ENCODE data around the gene MOV10. TPM values are rescaled to one million over a fixed set of nuclear protein-coding genes. Genes with fewer than 3 reads are reported as not detected.

The MOV10 gene
- total RNA-seq, 3 donors from 2014 or later (not counting 1 experiment from before 2014, with no cell fraction given), result 87.9 to 124 (median 119) TPM

DNA sequence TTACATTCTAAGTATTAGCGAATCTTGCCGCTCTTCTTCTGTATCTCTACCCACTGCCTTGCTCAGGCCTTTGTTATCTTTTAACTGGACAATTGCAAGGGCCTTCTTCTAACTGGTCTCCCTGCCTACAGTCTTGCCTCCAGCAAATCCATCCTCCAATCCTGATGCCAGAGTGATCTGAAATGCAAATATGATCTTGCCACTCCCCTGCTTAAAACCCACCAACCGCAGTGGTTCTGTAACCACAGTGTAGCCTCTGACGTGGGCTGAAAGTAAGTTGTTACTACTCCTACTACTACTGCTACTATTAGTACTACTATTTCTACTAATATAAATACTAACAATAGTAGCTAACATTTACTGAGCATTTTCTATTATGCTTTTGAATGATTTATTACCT lies 12.4 kb downstream of the MOV10 start:
- no peaks in the 10 kb centered on the region for H3K9me3 ChIP-seq (ENCODE audit: control insufficient read depth, insufficient read depth, low read length)
- H3K4me3 ChIP-seq (ENCODE audit: low read length), result no peak overlapping the region
- Mint-ChIP-seq H3K36me3 (peaks cover 2% of the 10 kb centered on the region), H3K4me3 (no peak overlapping the region), H3K27ac (peak overlapping the region in 1 of 2 donors; percentile 6), H3K27me3 (ENCODE audit: low read depth in 2 of 2) (no peaks in the 10 kb centered on the region), H3K9me3 (no peaks in the 10 kb centered on the region), H3K4me1 (peaks cover 17 to 30% of the 10 kb centered on the region in 2 donors)
- peaks cover 26% of the 10 kb centered on the region for H3K36me3 ChIP-seq (ENCODE audit: control insufficient read depth, insufficient read depth, low read length)
- peak in 2 of 3 donors; percentile 54 to 55 for ATAC-seq
- TF ChIP-seq, protein P1, sequence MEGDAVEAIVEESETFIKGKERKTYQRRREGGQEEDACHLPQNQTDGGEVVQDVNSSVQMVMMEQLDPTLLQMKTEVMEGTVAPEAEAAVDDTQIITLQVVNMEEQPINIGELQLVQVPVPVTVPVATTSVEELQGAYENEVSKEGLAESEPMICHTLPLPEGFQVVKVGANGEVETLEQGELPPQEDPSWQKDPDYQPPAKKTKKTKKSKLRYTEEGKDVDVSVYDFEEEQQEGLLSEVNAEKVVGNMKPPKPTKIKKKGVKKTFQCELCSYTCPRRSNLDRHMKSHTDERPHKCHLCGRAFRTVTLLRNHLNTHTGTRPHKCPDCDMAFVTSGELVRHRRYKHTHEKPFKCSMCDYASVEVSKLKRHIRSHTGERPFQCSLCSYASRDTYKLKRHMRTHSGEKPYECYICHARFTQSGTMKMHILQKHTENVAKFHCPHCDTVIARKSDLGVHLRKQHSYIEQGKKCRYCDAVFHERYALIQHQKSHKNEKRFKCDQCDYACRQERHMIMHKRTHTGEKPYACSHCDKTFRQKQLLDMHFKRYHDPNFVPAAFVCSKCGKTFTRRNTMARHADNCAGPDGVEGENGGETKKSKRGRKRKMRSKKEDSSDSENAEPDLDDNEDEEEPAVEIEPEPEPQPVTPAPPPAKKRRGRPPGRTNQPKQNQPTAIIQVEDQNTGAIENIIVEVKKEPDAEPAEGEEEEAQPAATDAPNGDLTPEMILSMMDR (IDR thresholded peaks at IDR 0.05), result no peak
- 88% methylated on average over 4 of the region's 4 CpGs for WGBS (ENCODE audit: insufficient coverage)
- no peaks in the 10 kb centered on the region for H3K4me1 ChIP-seq (ENCODE audit: control insufficient read depth, insufficient read depth, low read length)
- no peak overlapping the region for H3K27ac ChIP-seq (ENCODE audit: low read length)
- no peaks in the 10 kb centered on the region for H3K27me3 ChIP-seq (ENCODE audit: control insufficient read depth, insufficient read depth, low read length)
- intact Hi-C loops (cut with micrococcal nuclease), result no loop called here
- DNase-seq, result no peak

- peaks cover 17 to 33% of the 10 kb centered on the region in 2 donors for H3K4me1 Mint-ChIP-seq
- H3K36me3 ChIP-seq (ENCODE audit: control insufficient read depth, insufficient read depth, low read length), result peaks cover 28% of the 10 kb centered on the region
- no peaks in the 10 kb centered on the region for H3K9me3 Mint-ChIP-seq
- H3K27ac Mint-ChIP-seq, result peak overlapping the region in 1 of 2 donors; percentile 77
- no peak overlapping the region for H3K4me3 ChIP-seq (ENCODE audit: low read length)
- no peaks in the 10 kb centered on the region for H3K27me3 ChIP-seq (ENCODE audit: control insufficient read depth, insufficient read depth, low read length)
- WGBS (ENCODE audit: insufficient coverage), result 92% methylated on average over 4 of the region's 4 CpGs
- DNase-seq, result no peak
- no peak overlapping the region for H3K27ac ChIP-seq (ENCODE audit: low read length)
- no peaks in the 10 kb centered on the region for H3K9me3 ChIP-seq (ENCODE audit: control insufficient read depth, insufficient read depth, low read length)
- H3K36me3 Mint-ChIP-seq, result peaks cover 7% of the 10 kb centered on the region
- no peak for ATAC-seq
- intact Hi-C loops (cut with micrococcal nuclease), result no loop called here
- no peaks in the 10 kb centered on the region for H3K27me3 Mint-ChIP-seq (ENCODE audit: low read depth in 2 of 2)
- no peaks in the 10 kb centered on the region for H3K4me1 ChIP-seq (ENCODE audit: control insufficient read depth, insufficient read depth, low read length)
- no peak overlapping the region for H3K4me3 Mint-ChIP-seq
- TF ChIP-seq, protein P1 (IDR thresholded peaks at IDR 0.05), result no peak
Measured at GRCh38 chr1:112687361-112687760, 12.9 kb downstream of the MOV10 start.

DNA sequence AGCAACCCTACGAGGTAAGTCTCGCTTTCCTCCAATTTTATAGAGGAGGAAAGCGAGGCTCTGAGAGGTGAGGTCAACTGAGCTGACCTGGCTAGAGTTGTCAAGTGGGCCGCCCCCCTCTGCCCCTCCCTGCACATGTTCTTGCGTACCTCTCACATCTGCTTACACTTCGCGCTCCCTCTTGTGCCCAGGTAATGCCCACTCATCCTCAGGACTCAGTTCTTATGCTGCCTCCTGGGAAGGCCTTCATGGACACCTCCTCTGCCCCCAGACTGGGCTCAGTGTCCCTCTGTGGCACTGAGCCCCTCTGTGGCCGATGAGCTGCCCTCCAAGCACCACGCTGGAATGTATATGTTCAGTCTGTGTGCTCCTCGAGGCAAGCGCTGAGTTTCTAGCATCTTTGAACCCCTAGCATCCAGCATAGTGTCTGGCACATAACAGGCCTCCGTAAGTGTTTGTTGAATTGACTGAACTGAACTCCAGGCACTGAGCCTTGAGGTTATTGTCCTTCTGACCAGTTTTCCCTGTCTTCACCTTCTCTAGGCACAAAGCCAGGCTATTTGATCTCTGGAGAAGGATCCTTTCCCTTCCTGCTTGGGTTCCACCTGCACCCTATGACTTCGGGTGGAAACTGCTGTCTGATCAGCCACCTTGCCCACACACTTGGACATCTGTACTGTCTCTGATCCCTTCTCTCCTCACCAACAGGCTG lies 13.5 kb downstream of the MOV10 start:
- no peak for DNase-seq
- H3K27me3 Mint-ChIP-seq (ENCODE audit: low read depth in 2 of 2), result no peaks in the 10 kb centered on the region
- H3K36me3 Mint-ChIP-seq, result peaks cover 13% of the 10 kb centered on the region
- Histone ChIP-seq H3K9me3 (ENCODE audit: control insufficient read depth, insufficient read depth, low read length) (no peaks in the 10 kb centered on the region), H3K36me3 (ENCODE audit: control insufficient read depth, insufficient read depth, low read length) (peaks cover 32% of the 10 kb centered on the region), H3K4me1 (ENCODE audit: control insufficient read depth, insufficient read depth, low read length) (no peaks in the 10 kb centered on the region), H3K27me3 (ENCODE audit: control insufficient read depth, insufficient read depth, low read length) (no peaks in the 10 kb centered on the region), H3K4me3 (ENCODE audit: low read length) (no peak overlapping the region), H3K27ac (ENCODE audit: low read length) (no peak overlapping the region)
- H3K27ac Mint-ChIP-seq, result peak overlapping the region in 1 of 2 donors; percentile 77
- no peak for ATAC-seq
- intact Hi-C loops (cut with micrococcal nuclease), result no loop called here
- WGBS (ENCODE audit: insufficient coverage), result 93% methylated on average over 13 of the region's 13 CpGs
- no peak overlapping the region for H3K4me3 Mint-ChIP-seq
- H3K9me3 Mint-ChIP-seq, result no peaks in the 10 kb centered on the region
- TF ChIP-seq, protein P1 (IDR thresholded peaks at IDR 0.05), result no peak
- peaks cover 17 to 33% of the 10 kb centered on the region in 2 donors for H3K4me1 Mint-ChIP-seq

All from natural killer cell (primary cell).